Esophagus squamous epithelium (tissue), 5 donors: ENCODE results near the gene KLRF2. TPM values are rescaled to one million over a fixed set of nuclear protein-coding genes. Genes with fewer than 3 reads are reported as not detected.

Source experiments
- DNase-seq: peaks from one replicate; lab custom pipeline; 2025; lab: John Stamatoyannopoulos, UW
- H3K27ac ChIP-seq, 4 donors: fragments of 200-600 bp; sonication (generic); one replicate each; pipeline ENCODE4 v1.5.1; 2016 to 2019; ENCODE audit warnings: mild to moderate bottlenecking in 1 of 4
- H3K27me3 ChIP-seq, 4 donors: fragments of 200-600 bp; sonication (generic); 1 replicate in 3 of 4; 2 replicates in 1 of 4; pipeline versions ENCODE4 v1.5.1 to v1.6.0; 2017 to 2021; ENCODE audit warnings: antibody characterized with exemption in 1 of 4
- H3K36me3 ChIP-seq, 3 donors: fragments of 200-600 bp; sonication (generic); one replicate each; pipeline ENCODE4 v1.5.1; 2016 to 2019
- H3K4me1 ChIP-seq, 3 donors: fragments of 200-600 bp; sonication (generic); one replicate each; pipeline ENCODE4 v1.5.1; 2017 to 2019
- H3K4me3 ChIP-seq, 4 donors: fragments of 200-600 bp; sonication (generic); 1 replicate in 3 of 4; 2 replicates in 1 of 4; pipeline ENCODE4 v1.5.1; 2016 to 2019; ENCODE audit warnings: mild to moderate bottlenecking in 2 of 4, moderate library complexity in 1 of 4
- H3K9me3 ChIP-seq, 3 donors: fragments of 200-600 bp; sonication (generic); one replicate each; pipeline ENCODE4 v1.5.1; 2016 to 2019
- CTCF ChIP-seq, 6 experiments: fragments of 450-650 bp in 4 of 6; fragments of 200-600 bp in 2 of 6; sonication (generic) in 2 of 6; IDR thresholded peaks; one replicate each; pipeline ENCODE4 v1.5.1; 2016 to 2019; ENCODE audit warnings: antibody characterized with exemption in 6 of 6, mild to moderate bottlenecking in 4 of 6, moderate library complexity in 4 of 6
- POLR2A ChIP-seq, 4 donors: fragments of 450-650 bp; IDR thresholded peaks; one replicate each; pipeline ENCODE4 v1.6.1; 2017; ENCODE audit warnings: antibody characterized with exemption in 4 of 4, mild to moderate bottlenecking in 4 of 4, moderate library complexity in 3 of 4
- WGBS, 2 donors: methylation state at CpG; one replicate each; pipeline ENCODE4 v1.1.5; 2018; 5-methylcytosine and 5-hydroxymethylcytosine counted together
- intact Hi-C: fragments of 100-400 bp; cut with DNase I; formaldehyde crosslinking; loops from one replicate; pipeline ENCODE4 v1.15.0; 2022
- total RNA-seq, 4 donors: library from RNA; depleted of rRNA; stranded (reverse); fragments of >200 nt; gene quantifications; one replicate each; pipeline ENCODE4 v1.1.0, GENCODE V29; 2016
- donor health status: DM: yes; HTN: yes; CAD: no.

The KLRF2 gene
- total RNA-seq, 4 donors from 2014 or later, result not detected

- WGBS, 2 donors, result 91 to 93% methylated on average over 2 of the region's 2 CpGs
- intact Hi-C loops, result no loop called here
- no peak for DNase-seq
- peaks cover 0 to 15% (median 0%) of the 10 kb centered on the region in 3 donors for H3K9me3 ChIP-seq
- no peaks in the 10 kb centered on the region for H3K4me1 ChIP-seq
- no peak overlapping the region for H3K4me3 ChIP-seq
- H3K27me3 ChIP-seq, result no peaks in the 10 kb centered on the region
- H3K27ac ChIP-seq, result no peak overlapping the region
- TF ChIP-seq CTCF (IDR thresholded peaks at IDR 0.05) (no peak), POLR2A (IDR thresholded peaks at IDR 0.05) (no peak)
- H3K36me3 ChIP-seq, result peaks cover 0 to 54% (median 3%) of the 10 kb centered on the region in 3 donors
Measured at GRCh38 chr12:9851927-9852326, 29.4 kb upstream of the KLRF2 start.

- H3K4me1 ChIP-seq, result peaks cover 0 to 5% (median 0%) of the 10 kb centered on the region in 3 donors
- TF ChIP-seq CTCF (IDR thresholded peaks at IDR 0.05) (no peak), POLR2A (IDR thresholded peaks at IDR 0.05) (no peak)
- H3K27me3 ChIP-seq, result no peaks in the 10 kb centered on the region
- no peak for DNase-seq
- no peak overlapping the region for H3K27ac ChIP-seq
- no peaks in the 10 kb centered on the region for H3K9me3 ChIP-seq
- intact Hi-C loops, result no loop called here
- WGBS, 2 donors, result 77 to 83% methylated on average over 1 of the region's 1 CpG
- no peak overlapping the region for H3K4me3 ChIP-seq
- peaks cover 0 to 68% (median 3%) of the 10 kb centered on the region in 3 donors for H3K36me3 ChIP-seq
Measured at GRCh38 chr12:9856151-9856550, 25.1 kb upstream of the KLRF2 start.

- no peaks in the 10 kb centered on the region for H3K9me3 ChIP-seq
- intact Hi-C loops, result no loop called here
- no peak overlapping the region for H3K27ac ChIP-seq
- H3K4me1 ChIP-seq, result peaks cover 0 to 5% (median 0%) of the 10 kb centered on the region in 3 donors
- DNase-seq, result no peak
- no peak overlapping the region for H3K4me3 ChIP-seq
- H3K27me3 ChIP-seq, result no peaks in the 10 kb centered on the region
- H3K36me3 ChIP-seq, result peaks cover 0 to 62% (median 3%) of the 10 kb centered on the region in 3 donors
- WGBS, 2 donors, result 67% methylated on average over 3 of the region's 3 CpGs
- TF ChIP-seq POLR2A (IDR thresholded peaks at IDR 0.05) (no peak), CTCF (IDR thresholded peaks at IDR 0.05) (no peak)
Measured at GRCh38 chr12:9856894-9857293, 24.4 kb upstream of the KLRF2 start.

- Histone ChIP-seq H3K36me3 (peaks cover 0 to 49% (median 3%) of the 10 kb centered on the region in 3 donors), H3K27ac (no peak overlapping the region), H3K4me3 (no peak overlapping the region), H3K9me3 (peaks cover 0 to 3% (median 0%) of the 10 kb centered on the region in 3 donors), H3K4me1 (peaks cover 0 to 5% (median 0%) of the 10 kb centered on the region in 3 donors), H3K27me3 (no peaks in the 10 kb centered on the region)
- intact Hi-C loops, result no loop called here
- TF ChIP-seq CTCF (IDR thresholded peaks at IDR 0.05), result no peak
- TF ChIP-seq POLR2A (IDR thresholded peaks at IDR 0.05), result no peak
- no peak for DNase-seq
Measured at GRCh38 chr12:9858135-9858534, 23.2 kb upstream of the KLRF2 start.

GRCh38 chr12:9864913-9865675, 16.2 kb upstream of the KLRF2 start:
- Histone ChIP-seq H3K36me3 (peaks cover 0 to 8% (median 0%) of the 10 kb centered on the region in 3 donors), H3K4me1 (peaks cover 0 to 11% (median 3%) of the 10 kb centered on the region in 3 donors), H3K27me3 (no peaks in the 10 kb centered on the region), H3K9me3 (peaks cover 0 to 7% (median 4%) of the 10 kb centered on the region in 3 donors), H3K27ac (peak overlapping the region in 3 of 4 donors; percentile 87 to 93 (median 92)), H3K4me3 (peak overlapping the region; percentile 35 to 70 (median 50))
- WGBS, 2 donors, result 39 to 44% methylated on average over 3 to 4 of the region's 4 CpGs
- intact Hi-C loops, result no loop called here
- TF ChIP-seq CTCF (IDR thresholded peaks at IDR 0.05), result no peak
- no peak for TF ChIP-seq POLR2A (IDR thresholded peaks at IDR 0.05)
- DNase-seq, result no peak
